ENCODE measurements around the gene CAMTA1. TPM values are rescaled to one million over a fixed set of nuclear protein-coding genes. Genes with fewer than 3 reads are reported as not detected.
A peak's percentile ranks its signal among the peaks of the same experiment; 100 is the strongest.

Gene CAMTA1
- polyA plus RNA-seq, 1 experiment: 64.9 TPM

- H3K27me3 ChIP-seq (ENCODE audit: control insufficient read depth, insufficient read depth, low read length): no peaks in the 10 kb centered on the region
- no peak for DNase-seq (ENCODE audit: low read depth, low spot score)
- H3K9me3 ChIP-seq (ENCODE audit: control insufficient read depth, insufficient read depth, low read length): no peaks in the 10 kb centered on the region
- POLR2A ChIA-PET: no interaction called here
- CTCF ChIA-PET: interaction anchor here (0.6 to 4.5 kb wide), 7 partner anchors 19 to 780 kb away, joined by 3 to 41 read pairs (median 6); no protein-coding TSS in a partner anchor
- peak; percentile 30 for TF ChIP-seq CTCF (IDR thresholded peaks at IDR 0.05; ENCODE audit: low read depth, low read length)
- no peak overlapping the region for H3K4me3 ChIP-seq (ENCODE audit: low read depth, low read length)
- H3K27ac ChIP-seq (ENCODE audit: low read depth, low read length): no peak overlapping the region
Observed at GRCh38 chr1:6888268-6888667, 103.0 kb downstream of the CAMTA1 start.

- Histone ChIP-seq H3K4me3 (ENCODE audit: low read depth, low read length) (no peak overlapping the region), H3K9me3 (ENCODE audit: control insufficient read depth, insufficient read depth, low read length) (no peaks in the 10 kb centered on the region), H3K27me3 (ENCODE audit: control insufficient read depth, insufficient read depth, low read length) (no peaks in the 10 kb centered on the region), H3K27ac (ENCODE audit: low read depth, low read length) (no peak overlapping the region)
- TF ChIP-seq CTCF (IDR thresholded peaks at IDR 0.05; ENCODE audit: low read depth, low read length): no peak
- no peak for DNase-seq (ENCODE audit: low read depth, low spot score)
- CTCF ChIA-PET: interaction anchor here (0.8 to 4.5 kb wide), 10 partner anchors 20 to 779 kb away, joined by 3 to 41 read pairs (median 8); no protein-coding TSS in a partner anchor
- POLR2A ChIA-PET: no interaction called here
Observed at GRCh38 chr1:6888870-6889269, 103.6 kb downstream of the CAMTA1 start.

GRCh38 chr1:6889875-6890480, 104.7 kb downstream of the CAMTA1 start:
- TF ChIP-seq CTCF (IDR thresholded peaks at IDR 0.05; ENCODE audit: low read depth, low read length): peak; percentile 81
- Histone ChIP-seq H3K27ac (ENCODE audit: low read depth, low read length) (no peak overlapping the region), H3K9me3 (ENCODE audit: control insufficient read depth, insufficient read depth, low read length) (no peaks in the 10 kb centered on the region), H3K4me3 (ENCODE audit: low read depth, low read length) (no peak overlapping the region), H3K27me3 (ENCODE audit: control insufficient read depth, insufficient read depth, low read length) (no peaks in the 10 kb centered on the region)
- ChIA-PET CTCF (interaction anchor here (0.6 to 4.5 kb wide), 30 partner anchors 9 to 778 kb away, joined by 3 to 41 read pairs (median 4); no protein-coding TSS in a partner anchor), POLR2A (no interaction called here)
- DNase-seq (ENCODE audit: low read depth, low spot score): peak; percentile 33

- no peaks in the 10 kb centered on the region for H3K9me3 ChIP-seq (ENCODE audit: control insufficient read depth, insufficient read depth, low read length)
- H3K4me3 ChIP-seq (ENCODE audit: low read depth, low read length): no peak overlapping the region
- POLR2A ChIA-PET: no interaction called here
- no peaks in the 10 kb centered on the region for H3K27me3 ChIP-seq (ENCODE audit: control insufficient read depth, insufficient read depth, low read length)
- no peak for TF ChIP-seq CTCF (IDR thresholded peaks at IDR 0.05; ENCODE audit: low read depth, low read length)
- CTCF ChIA-PET: interaction anchor here (0.7 to 4.5 kb wide), 18 partner anchors 8 to 268 kb away, joined by 3 to 41 read pairs (median 8); no protein-coding TSS in a partner anchor
- no peak for DNase-seq (ENCODE audit: low read depth, low spot score)
- H3K27ac ChIP-seq (ENCODE audit: low read depth, low read length): no peak overlapping the region
Observed at GRCh38 chr1:6890686-6891085, 105.4 kb downstream of the CAMTA1 start.

GRCh38 chr1:6891781-6892579, 106.7 kb downstream of the CAMTA1 start:
- no peak for DNase-seq (ENCODE audit: low read depth, low spot score)
- Histone ChIP-seq H3K4me3 (ENCODE audit: low read depth, low read length) (no peak overlapping the region), H3K27me3 (ENCODE audit: control insufficient read depth, insufficient read depth, low read length) (no peaks in the 10 kb centered on the region), H3K27ac (ENCODE audit: low read depth, low read length) (no peak overlapping the region), H3K9me3 (ENCODE audit: control insufficient read depth, insufficient read depth, low read length) (no peaks in the 10 kb centered on the region)
- POLR2A ChIA-PET: interaction anchor here (0.7 kb wide), 1 partner anchor 93 kb away, joined by 5 read pairs; no protein-coding TSS in a partner anchor
- TF ChIP-seq CTCF (IDR thresholded peaks at IDR 0.05; ENCODE audit: low read depth, low read length): no peak
- CTCF ChIA-PET: interaction anchor here (0.6 to 4.5 kb wide), 7 partner anchors 12 to 326 kb away, joined by 3 to 41 read pairs (median 5); no protein-coding TSS in a partner anchor
